H9 (cell line): ENCODE results near the gene ZBTB47. TPM values are rescaled to one million over a fixed set of nuclear protein-coding genes. Genes with fewer than 3 reads are reported as not detected.

Source experiments
- DNase-seq: peaks from one replicate; pipeline ENCODE4 v3.0.0-alpha.2; 2017
- H2AFZ ChIP-seq: one replicate; pipeline ENCODE4 v1.6.1; 2013; ENCODE audit warnings: mild to moderate bottlenecking, low read length, control low read depth, moderate library complexity
- H2AK5ac ChIP-seq: 2 replicates; pipeline ENCODE4 v1.6.1; 2013; ENCODE audit warnings: low read length, control low read depth, mixed read lengths; ENCODE audit not compliant: insufficient read length
- H2BK120ac ChIP-seq: one replicate; pipeline ENCODE4 v1.6.1; 2013; ENCODE audit warnings: low read depth, mild to moderate bottlenecking, low read length, control low read depth, inconsistent platforms; ENCODE audit not compliant: poor library complexity, severe bottlenecking
- H2BK12ac ChIP-seq: 2 replicates; pipeline ENCODE4 v1.6.1; 2013; ENCODE audit warnings: low read length, control low read depth, mixed read lengths, low read depth; ENCODE audit not compliant: insufficient read length
- H2BK15ac ChIP-seq: 2 replicates; pipeline ENCODE4 v1.6.1; 2013; ENCODE audit warnings: low read depth, low read length, control low read depth
- H2BK20ac ChIP-seq: one replicate; pipeline ENCODE4 v1.6.1; 2013; ENCODE audit warnings: low read depth, mild to moderate bottlenecking, low read length, control low read depth, inconsistent platforms; ENCODE audit not compliant: poor library complexity, severe bottlenecking
- H2BK5ac ChIP-seq: 2 replicates; pipeline ENCODE4 v1.6.1; 2013; ENCODE audit warnings: low read length, control low read depth, mixed read lengths; ENCODE audit not compliant: insufficient read length
- H3K14ac ChIP-seq: 2 replicates; pipeline ENCODE4 v1.6.1; 2013; ENCODE audit warnings: low read length, control low read depth; ENCODE audit not compliant: insufficient read depth
- H3K18ac ChIP-seq: 2 replicates; pipeline ENCODE4 v1.6.1; 2013; ENCODE audit warnings: low read depth, mild to moderate bottlenecking, mixed read lengths, low read length, control low read depth; ENCODE audit not compliant: insufficient read length
- H3K23ac ChIP-seq: 2 replicates; pipeline ENCODE4 v1.6.1; 2013; ENCODE audit warnings: low read length, control low read depth, mixed read lengths, low read depth; ENCODE audit not compliant: insufficient read length
- H3K23me2 ChIP-seq: 2 replicates; pipeline ENCODE4 v1.6.1; 2013; ENCODE audit warnings: low read depth, mild to moderate bottlenecking, mixed read lengths, low read length, control low read depth; ENCODE audit not compliant: insufficient read length, poor library complexity, severe bottlenecking
- H3K27ac ChIP-seq: 2 replicates; pipeline ENCODE4 v1.5.1; 2013; ENCODE audit warnings: low read length, control low read depth, mixed read lengths, low read depth; ENCODE audit not compliant: insufficient read length
- H3K27me3 ChIP-seq: 2 replicates; pipeline ENCODE4 v1.6.1; 2013; ENCODE audit warnings: low read length, control low read depth, inconsistent platforms; ENCODE audit not compliant: insufficient read depth
- H3K4ac ChIP-seq: 2 replicates; pipeline ENCODE4 v1.6.1; 2013; ENCODE audit warnings: low read depth, mild to moderate bottlenecking, control low read depth, inconsistent platforms, low read length, moderate library complexity
- H3K4me1 ChIP-seq: 2 replicates; pipeline ENCODE4 v1.6.1; 2013; ENCODE audit warnings: low read length, control low read depth, inconsistent platforms; ENCODE audit not compliant: insufficient read depth
- H3K4me2 ChIP-seq: 2 replicates; pipeline ENCODE4 v1.6.1; 2013; ENCODE audit warnings: low read length, control low read depth, mixed read lengths; ENCODE audit not compliant: insufficient read length, insufficient read depth
- H3K56ac ChIP-seq: 2 replicates; pipeline ENCODE4 v1.6.1; 2013; ENCODE audit warnings: low read depth, mild to moderate bottlenecking, mixed read lengths, low read length, control low read depth; ENCODE audit not compliant: insufficient read length
- H3K79me1 ChIP-seq: 2 replicates; pipeline ENCODE4 v1.6.1; 2013; ENCODE audit warnings: low read depth, mild to moderate bottlenecking, moderate library complexity, low read length, control low read depth, inconsistent platforms; ENCODE audit not compliant: insufficient read depth, poor library complexity, severe bottlenecking
- H3K79me2 ChIP-seq: 2 replicates; pipeline ENCODE4 v1.6.1; 2013; ENCODE audit warnings: low read length, control low read depth, inconsistent platforms; ENCODE audit not compliant: insufficient read depth
- H3K9ac ChIP-seq: 2 replicates; pipeline ENCODE4 v1.6.1; 2013; ENCODE audit warnings: low read length, control low read depth, mixed read lengths; ENCODE audit not compliant: insufficient read length; ENCODE audit errors: extremely low read depth
- H3K9me3 ChIP-seq: one replicate; pipeline ENCODE4 v1.6.1; 2013; ENCODE audit warnings: low read depth, low read length, inconsistent platforms; ENCODE audit not compliant: control insufficient read depth
- H3T11ph ChIP-seq: one replicate; pipeline ENCODE4 v1.6.1; 2013; ENCODE audit warnings: mild to moderate bottlenecking, low read length, control low read depth, inconsistent platforms
- H4K20me1 ChIP-seq: one replicate; pipeline ENCODE4 v1.6.1; 2013; ENCODE audit not compliant: control insufficient read depth, insufficient read length, insufficient read depth
- H4K5ac ChIP-seq: 2 replicates; pipeline ENCODE4 v1.6.1; 2013; ENCODE audit warnings: low read depth, mild to moderate bottlenecking, mixed read lengths, low read length, control low read depth; ENCODE audit not compliant: insufficient read length
- H4K8ac ChIP-seq: replicated peaks from 2 replicates; pipeline ENCODE4 v1.6.1; 2013; ENCODE audit warnings: low read length, control low read depth, mixed read lengths, low read depth; ENCODE audit not compliant: insufficient read length
- H4K91ac ChIP-seq: 2 replicates; pipeline ENCODE4 v1.6.1; 2013; ENCODE audit warnings: low read depth, mild to moderate bottlenecking, moderate library complexity, mixed read lengths, low read length, control low read depth; ENCODE audit not compliant: insufficient read length
- H3K27ac Mint-ChIP-seq, 3 experiments: 2 replicates in 2 of 3; 3 replicates in 1 of 3; pipeline ENCODE4 v1.8.0; 2020 to 2021; ENCODE audit warnings: mixed read lengths in 3 of 3, mild to moderate bottlenecking in 1 of 3, moderate library complexity in 1 of 3
- H3K27me3 Mint-ChIP-seq: 2 replicates; pipeline ENCODE4 v1.8.0; 2021; ENCODE audit warnings: low read depth, mild to moderate bottlenecking, moderate library complexity, mixed read lengths
- H3K36me3 Mint-ChIP-seq, 3 experiments: 2 replicates in 2 of 3; 3 replicates in 1 of 3; pipeline ENCODE4 v1.8.0; 2020 to 2021; ENCODE audit warnings: low read depth in 3 of 3, mixed read lengths in 3 of 3; ENCODE audit not compliant: insufficient read depth in 1 of 3
- H3K4me1 Mint-ChIP-seq, 2 experiments: 2 replicates each; pipeline ENCODE4 v1.8.0; 2020; ENCODE audit warnings: mixed read lengths in 2 of 2
- H3K4me3 Mint-ChIP-seq, 2 experiments: 2 replicates in 1 of 2; 3 replicates in 1 of 2; pipeline ENCODE4 v1.8.0; 2020 to 2021; ENCODE audit warnings: mild to moderate bottlenecking in 2 of 2, mixed read lengths in 2 of 2, moderate library complexity in 1 of 2
- H3K9me3 Mint-ChIP-seq, 2 experiments: 2 replicates in 1 of 2; 3 replicates in 1 of 2; pipeline ENCODE4 v1.8.0; 2020; ENCODE audit warnings: mild to moderate bottlenecking in 2 of 2, mixed read lengths in 2 of 2, moderate library complexity in 1 of 2
- CTCF ChIP-seq: fragments of 200-600 bp; sonication (generic); conservative IDR thresholded peaks from 3 replicates; pipeline ENCODE4 v1.8.0; 2021; ENCODE audit warnings: antibody characterized with exemption, mild to moderate bottlenecking
- WGBS: extraction: QIAGEN DNeasy Blood & Tissue Kit; methylation state at CpG from one replicate; pipeline ENCODE4 v1.1.7; 2013; ENCODE audit warnings: missing lambda C conversion rate, low lambda C conversion rate, mixed read lengths; ENCODE audit not compliant: insufficient read length; ENCODE audit errors: extremely low coverage; 5-methylcytosine and 5-hydroxymethylcytosine counted together
- total RNA-seq: library from RNA; stranded (reverse); gene quantifications from 2 replicates; pipeline ENCODE4 v1.2.1, GENCODE V29; 2021

ZBTB47 gene
- total RNA-seq, 1 experiment from 2014 or later = 3.6 TPM

- H3T11ph ChIP-seq = no peak overlapping the region
- no peaks in the 10 kb centered on the region for H3K79me2 ChIP-seq
- no CpG with 5 or more reads among the region's 12 CpGs for WGBS
Observed at GRCh38 chr3:42682301-42683070, 29.0 kb downstream of the ZBTB47 start.

More at GRCh38 chr3:42682301-42683070, 29.0 kb downstream of the ZBTB47 start:
- peaks cover 3% of the 10 kb centered on the region for H3K27me3 Mint-ChIP-seq
- no peak overlapping the region for H3K9ac ChIP-seq
- H3K4me2 ChIP-seq = no peak overlapping the region
- no peaks in the 10 kb centered on the region for H4K20me1 ChIP-seq
- no peak overlapping the region for H3K27ac Mint-ChIP-seq
- H3K9me3 Mint-ChIP-seq = peaks cover 0 to 2% of the 10 kb centered on the region in 2 experiments; a peak in 2 of 5 replicates
- H3K27me3 ChIP-seq = no peaks in the 10 kb centered on the region
- no peak overlapping the region for H4K5ac ChIP-seq
- H3K14ac ChIP-seq = no peak overlapping the region; the same call in 1 of the 2 replicates
- no peak overlapping the region for H4K8ac ChIP-seq
- H3K9me3 ChIP-seq = no peaks in the 10 kb centered on the region
- no peak overlapping the region for H2BK15ac ChIP-seq
- DNase-seq = no peak
- H3K27ac ChIP-seq = no peak overlapping the region
- no peaks in the 10 kb centered on the region for H3K36me3 Mint-ChIP-seq
- H3K79me1 ChIP-seq = no peaks in the 10 kb centered on the region
- H3K56ac ChIP-seq = no peak overlapping the region
- H3K18ac ChIP-seq = no peak overlapping the region
- H3K23ac ChIP-seq = no peak overlapping the region
- no peak overlapping the region for H3K4ac ChIP-seq
- no peak overlapping the region for H3K4me3 Mint-ChIP-seq
- H4K91ac ChIP-seq = no peak overlapping the region
- no peak overlapping the region for H2BK20ac ChIP-seq
- H3K4me1 ChIP-seq = no peaks in the 10 kb centered on the region
- no peak overlapping the region for H2BK120ac ChIP-seq
- peaks cover 11 to 12% of the 10 kb centered on the region in 2 experiments for H3K4me1 Mint-ChIP-seq
- no peak overlapping the region for H2BK5ac ChIP-seq
- no peak overlapping the region for H2BK12ac ChIP-seq
- H2AFZ ChIP-seq = no peak overlapping the region
- no peak for TF ChIP-seq CTCF
- no peaks in the 10 kb centered on the region for H3K23me2 ChIP-seq
- no peak overlapping the region for H2AK5ac ChIP-seq
